Left hindlimb (tissue), 1 donor: Measurements from ENCODE around the gene SLC9A7.
"Not testable (repeated sequence)": the region's sequence is repeated elsewhere in the genome, so short reads cannot be mapped to it uniquely, and the experiment has no call there.

ENCODE experiments used
- DNase-seq: peaks from one replicate; pipeline ENCODE4 v3.0.0-alpha.2; 2018

The SLC9A7 gene

DNA sequence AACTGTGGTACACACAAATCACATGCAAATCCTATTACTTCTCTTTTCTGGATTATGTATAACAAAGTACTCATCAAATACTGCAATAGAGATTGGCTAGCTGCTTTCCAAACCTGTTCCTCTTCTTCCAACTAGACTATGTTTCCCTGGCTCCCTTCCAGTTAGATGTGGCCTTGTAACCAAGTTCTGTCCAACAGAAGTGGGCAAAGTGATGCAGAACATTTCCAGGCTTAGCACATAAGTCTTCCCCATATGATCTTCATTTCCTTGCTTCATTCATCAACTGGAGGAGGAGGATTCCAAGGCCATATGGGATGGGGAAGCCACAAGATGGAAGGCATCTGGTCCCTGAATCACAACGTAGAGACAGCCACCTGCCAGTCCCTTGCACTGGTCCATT, 8.0 kb downstream of the SLC9A7 start:
- DNase-seq: no peak

GRCh38 chrX:46744009-46744408, 14.9 kb downstream of the SLC9A7 start:
- DNase-seq: no peak

DNA sequence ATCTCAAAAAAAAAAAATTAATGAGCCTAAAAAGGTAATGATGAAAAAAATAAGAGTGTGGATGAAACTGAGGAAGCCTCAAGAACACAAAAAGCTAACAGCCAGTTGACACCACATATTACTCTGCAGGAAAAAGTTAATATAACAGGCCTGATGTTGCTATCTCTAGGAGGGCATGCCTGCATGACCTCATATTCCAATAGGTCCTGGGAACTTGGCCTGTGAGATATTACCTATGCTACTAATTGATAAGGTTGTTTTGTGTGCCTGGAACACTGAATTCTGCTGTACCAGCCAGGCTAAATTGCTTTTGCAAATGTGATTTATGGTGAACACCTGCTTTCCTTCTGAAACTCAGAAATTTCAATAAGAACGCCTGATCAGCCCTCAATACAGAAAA, 15.9 kb downstream of the SLC9A7 start:
- no peak for DNase-seq

- no peak for DNase-seq
These were observed 19.2 kb downstream of the SLC9A7 start for GRCh38 chrX:46739736-46740135.

GRCh38 chrX:46737462-46737861, 21.5 kb downstream of the SLC9A7 start:
- DNase-seq: no peak

- DNase-seq: no peak
These were observed 21.9 kb downstream of the SLC9A7 start for GRCh38 chrX:46737041-46737440.

DNA sequence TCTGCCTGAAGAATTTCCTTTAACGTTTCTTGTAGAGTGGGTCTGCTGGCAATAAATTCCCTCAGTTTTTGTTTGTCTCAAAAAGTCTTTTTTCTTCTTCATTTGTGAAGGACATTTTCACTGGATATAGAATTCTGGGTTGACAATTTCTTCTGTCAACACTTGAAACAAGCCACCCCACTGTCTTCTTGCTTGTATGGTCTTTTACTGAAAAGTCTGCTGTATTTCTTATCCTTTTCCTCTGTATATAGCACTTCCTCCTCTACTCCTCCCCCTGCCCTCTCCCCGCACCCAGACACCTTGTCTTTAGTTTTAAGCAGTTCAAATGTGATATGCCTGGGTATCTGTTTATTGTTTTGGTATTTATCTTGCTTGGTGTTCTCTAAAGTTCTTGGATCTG, 23.3 kb downstream of the SLC9A7 start:
- no peak for DNase-seq

DNA sequence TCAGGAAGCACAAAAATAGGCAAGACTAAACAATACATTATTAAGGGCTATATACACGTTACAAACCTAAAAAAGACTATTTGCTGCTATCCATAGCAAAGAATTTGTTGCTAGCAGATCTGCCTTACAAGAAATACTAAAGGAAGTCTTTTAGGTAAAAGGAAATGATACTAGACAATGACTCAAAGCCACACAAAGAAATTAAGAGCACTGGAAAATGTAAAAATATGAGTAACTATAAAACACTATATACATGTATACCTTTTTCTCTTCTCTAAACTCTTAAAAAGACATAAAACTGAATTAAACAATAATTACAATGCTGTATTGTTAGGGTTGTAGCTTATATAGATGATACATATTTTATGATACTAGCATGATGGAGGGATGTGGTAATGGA, 25.7 kb downstream of the SLC9A7 start:
- DNase-seq: no peak

GRCh38 chrX:46730765-46731164, 28.2 kb downstream of the SLC9A7 start:
- no peak for DNase-seq

DNA sequence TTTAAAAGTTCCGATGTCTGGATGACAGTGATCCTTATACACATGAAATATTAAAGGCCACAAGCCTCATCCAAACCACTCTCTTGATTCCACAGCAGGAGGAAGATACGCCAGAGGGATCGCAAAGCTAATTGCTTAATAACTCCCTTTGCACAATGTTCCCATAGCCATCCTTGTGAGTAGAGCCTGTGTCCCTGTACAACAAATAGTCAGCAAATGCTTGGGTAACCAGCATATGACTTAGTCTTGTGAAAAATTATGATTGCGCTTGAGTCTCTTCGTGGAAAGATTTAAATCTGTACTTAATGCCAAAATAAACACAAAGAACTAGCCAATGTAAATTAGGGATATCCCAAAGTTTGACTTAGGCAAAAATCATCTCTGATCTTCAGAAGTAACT, 31.5 kb downstream of the SLC9A7 start:
- DNase-seq: no peak

- not testable (repeated sequence) for DNase-seq
These were observed 35.4 kb downstream of the SLC9A7 start for GRCh38 chrX:46723569-46723927.

DNA sequence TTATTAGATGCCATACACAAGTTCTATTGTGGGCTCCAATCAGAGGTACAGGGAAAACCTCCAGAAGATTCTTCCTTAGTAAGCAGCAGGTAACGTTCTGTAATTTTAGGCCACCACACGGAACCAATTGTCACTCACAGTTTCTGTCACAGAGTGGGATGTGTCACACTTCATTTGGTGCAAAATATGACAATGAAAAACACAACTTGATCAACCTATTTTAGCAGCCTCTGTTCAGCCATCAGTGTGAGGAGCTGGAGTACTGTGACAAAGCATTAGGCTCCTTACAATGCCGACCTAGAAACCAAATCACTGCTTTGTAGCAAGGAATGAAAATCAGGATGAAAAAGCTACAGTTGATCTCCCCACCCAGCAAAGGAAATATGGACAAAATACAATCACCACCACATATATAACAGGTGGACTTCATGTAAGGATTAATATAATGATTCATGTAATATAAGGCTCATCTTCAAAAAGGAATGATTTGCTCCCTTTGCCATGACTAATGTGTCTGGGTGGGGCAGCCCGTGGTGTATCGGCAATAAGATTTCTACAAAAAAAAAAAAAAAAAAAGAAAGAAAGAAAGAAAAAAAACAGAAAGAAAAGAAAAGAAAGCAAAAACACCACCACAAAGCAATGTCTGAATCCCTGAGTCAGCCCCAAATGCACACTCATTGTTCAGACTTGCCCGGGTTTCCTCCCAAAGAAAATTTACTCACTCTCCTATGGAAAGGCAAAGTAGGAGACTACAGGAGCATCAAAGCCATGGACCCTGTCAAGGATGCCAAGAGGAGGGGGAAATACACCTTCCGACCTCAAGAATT, 36.0 kb downstream of the SLC9A7 start:
- DNase-seq: no peak

DNA sequence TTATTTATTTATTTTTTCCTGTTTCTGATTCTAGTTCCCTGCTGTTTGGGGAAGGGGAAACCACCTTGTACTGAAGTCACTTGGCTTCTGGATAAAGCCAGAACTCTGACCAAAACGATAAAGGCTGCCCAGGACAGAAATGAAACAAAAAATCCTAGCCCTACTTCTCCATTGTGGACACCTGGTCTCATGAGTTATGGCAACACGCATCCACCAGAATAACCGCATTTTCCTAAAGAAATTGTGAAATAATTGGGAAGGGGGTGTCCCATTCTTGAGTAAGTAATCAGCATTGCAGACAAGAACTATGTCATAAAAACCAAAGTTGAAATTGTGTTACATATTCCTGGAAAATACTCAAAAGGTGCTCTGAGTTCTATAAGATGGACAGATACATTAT, 42.1 kb downstream of the SLC9A7 start:
- no peak for DNase-seq

- DNase-seq: no peak
These were observed 42.9 kb downstream of the SLC9A7 start for GRCh38 chrX:46715997-46716396.

- DNase-seq: no peak
These were observed 43.4 kb downstream of the SLC9A7 start for GRCh38 chrX:46715530-46715929.

GRCh38 chrX:46713672-46714490, 45.0 kb downstream of the SLC9A7 start:
- no peak for DNase-seq

GRCh38 chrX:46712764-46713163, 46.2 kb downstream of the SLC9A7 start:
- DNase-seq: no peak

DNA sequence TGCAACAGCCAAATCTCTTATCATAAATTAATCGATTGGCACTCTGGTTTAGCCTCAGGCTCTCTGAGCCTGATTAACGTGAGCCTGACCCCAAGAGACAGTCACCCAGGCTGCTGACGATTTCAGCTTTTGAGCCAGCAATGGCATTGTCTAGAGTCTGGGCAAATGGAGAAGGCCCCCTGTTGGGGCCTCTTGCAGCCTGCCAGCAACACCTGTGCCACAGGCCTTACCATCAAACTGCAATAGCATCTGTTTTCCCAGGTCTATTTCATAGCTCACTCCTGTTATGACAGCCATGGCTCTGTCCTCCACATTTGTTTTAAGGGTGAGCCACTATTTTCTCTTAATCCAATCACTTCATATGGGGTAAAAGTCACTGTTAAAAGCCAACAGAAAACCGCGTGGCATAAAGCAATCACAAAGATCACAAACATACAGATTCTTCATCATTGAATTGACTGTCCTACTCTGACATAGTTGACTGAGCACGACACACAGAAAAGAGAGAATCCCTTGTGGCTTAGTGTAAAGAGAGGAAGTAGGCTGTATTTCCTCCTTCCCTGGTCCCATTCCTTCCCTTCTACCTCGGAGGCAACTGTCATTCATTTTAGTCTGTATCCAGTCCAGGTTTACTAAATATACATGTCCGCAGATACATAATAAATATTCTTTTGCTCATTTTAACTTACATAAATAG, 47.8 kb downstream of the SLC9A7 start:
- DNase-seq: no peak

GRCh38 chrX:46710425-46710824, 48.5 kb downstream of the SLC9A7 start:
- DNase-seq: no peak

DNA sequence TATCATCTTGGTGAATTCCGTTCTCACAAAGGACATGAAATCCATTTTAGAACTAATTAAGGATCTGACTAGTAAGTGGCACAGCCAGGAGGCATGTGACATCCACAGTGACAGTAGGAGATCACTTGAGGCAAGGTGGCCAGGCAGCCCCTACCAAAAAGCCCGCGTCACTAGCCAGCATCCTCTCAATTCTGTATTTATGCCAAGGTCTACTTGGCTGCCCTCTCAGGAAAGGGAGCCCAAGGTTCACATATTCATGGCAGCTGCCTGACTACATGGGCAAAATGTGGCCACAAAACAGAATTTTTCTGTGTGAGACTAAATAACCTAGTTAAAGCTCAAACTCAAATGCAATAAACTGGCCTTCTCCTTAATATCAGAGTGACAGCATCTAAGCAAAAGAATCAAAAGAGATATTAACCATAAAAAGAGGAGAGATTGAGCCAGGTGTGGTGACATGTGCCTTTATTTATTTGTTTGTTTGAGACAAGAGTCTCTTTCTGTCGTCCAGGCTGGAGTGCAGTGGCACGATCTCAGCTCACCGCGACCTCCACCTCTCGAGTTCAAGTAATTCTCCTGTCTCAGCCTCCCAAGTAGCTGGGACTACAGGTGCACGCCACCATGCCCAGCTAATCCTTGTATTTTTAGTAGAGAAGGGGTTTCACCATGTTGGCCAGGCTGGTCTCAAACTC, 51.5 kb downstream of the SLC9A7 start:
- DNase-seq: no peak

DNA sequence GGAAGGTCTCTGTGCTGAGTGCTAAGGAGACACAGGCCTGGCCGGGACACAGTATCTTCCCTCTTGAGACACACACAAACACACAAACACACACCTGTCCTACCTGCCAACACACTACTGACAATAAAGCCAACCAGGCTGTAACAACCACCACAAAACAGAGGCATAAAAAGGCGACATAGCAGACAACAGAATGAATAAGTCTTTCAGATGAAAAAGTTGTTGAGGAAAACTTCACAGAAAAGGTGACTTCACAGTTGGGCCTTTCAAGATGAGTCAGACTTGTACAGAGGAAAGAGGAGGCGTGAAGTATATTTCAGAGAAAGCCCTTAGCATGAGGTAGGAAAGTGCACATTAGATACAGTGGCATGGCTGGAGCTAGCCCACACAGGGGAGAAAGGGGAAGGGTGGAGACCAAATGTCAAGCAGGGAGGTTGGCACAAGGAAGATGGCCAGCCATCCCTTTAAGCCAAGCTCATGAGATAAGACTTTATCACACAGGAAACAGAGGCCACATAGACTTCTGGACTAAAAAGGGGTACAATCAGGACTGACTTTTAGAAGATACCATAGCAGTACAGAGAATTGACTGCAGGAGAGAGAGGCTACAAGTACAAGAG, 54.0 kb downstream of the SLC9A7 start:
- DNase-seq: no peak

GRCh38 chrX:46703980-46704379, 54.9 kb downstream of the SLC9A7 start:
- DNase-seq: no peak

GRCh38 chrX:46698691-46699090, 60.2 kb downstream of the SLC9A7 start:
- no peak for DNase-seq
